ENCODE measurements around the gene FAM181A. TPM values are rescaled to one million over a fixed set of nuclear protein-coding genes. Genes with fewer than 3 reads are reported as not detected.

FAM181A gene
- total RNA-seq, 1 experiment from 2014 or later: not detected

- DNase-seq: no peak
- no CpG with 5 or more reads among the region's 10 CpGs for WGBS (ENCODE audit: extremely low coverage, insufficient read length, low lambda C conversion rate)
- Histone ChIP-seq H2AFZ (ENCODE audit: low read length) (no peak overlapping the region), H3K9ac (ENCODE audit: extremely low read depth, insufficient read length, low read length) (no peak overlapping the region), H3K23ac (ENCODE audit: insufficient read length, low read depth, low read length) (no peak overlapping the region), H3K27me3 (ENCODE audit: insufficient read depth, low read length) (no peaks in the 10 kb centered on the region), H3K18ac (ENCODE audit: insufficient read length, low read depth, low read length) (no peak overlapping the region), H2BK20ac (ENCODE audit: low read depth, low read length, poor library complexity, severe bottlenecking) (no peak overlapping the region), H3K4me2 (ENCODE audit: insufficient read depth, insufficient read length, low read length) (no peak overlapping the region), H3T11ph (ENCODE audit: low read length) (no peak overlapping the region), H4K5ac (ENCODE audit: insufficient read length, low read depth, low read length) (no peak overlapping the region), H2BK5ac (ENCODE audit: insufficient read length, low read length) (no peak overlapping the region), H3K56ac (ENCODE audit: insufficient read length, low read depth, low read length) (no peak overlapping the region), H3K4me1 (ENCODE audit: insufficient read depth, low read length) (no peaks in the 10 kb centered on the region), H3K14ac (ENCODE audit: insufficient read depth, low read length) (no peak overlapping the region), H3K4ac (ENCODE audit: low read depth, low read length) (no peak overlapping the region), H4K8ac (replicated peaks; ENCODE audit: insufficient read length, low read depth, low read length) (no peak overlapping the region), H3K23me2 (ENCODE audit: insufficient read length, low read depth, low read length, poor library complexity, severe bottlenecking) (no peaks in the 10 kb centered on the region), H2AK5ac (ENCODE audit: insufficient read length, low read length) (no peak overlapping the region), H3K79me1 (ENCODE audit: insufficient read depth, low read depth, low read length, poor library complexity, severe bottlenecking) (no peaks in the 10 kb centered on the region), H2BK15ac (ENCODE audit: low read depth, low read length) (no peak overlapping the region), H3K9me3 (ENCODE audit: control insufficient read depth, low read depth, low read length) (no peaks in the 10 kb centered on the region), H3K27ac (ENCODE audit: insufficient read length, low read depth, low read length) (no peak overlapping the region), H4K91ac (ENCODE audit: insufficient read length, low read depth, low read length) (no peak overlapping the region), H3K79me2 (ENCODE audit: insufficient read depth, low read length) (no peaks in the 10 kb centered on the region), H2BK12ac (ENCODE audit: insufficient read length, low read depth, low read length) (no peak overlapping the region), H4K20me1 (ENCODE audit: control insufficient read depth, insufficient read depth, insufficient read length) (peaks cover 2% of the 10 kb centered on the region), H2BK120ac (ENCODE audit: low read depth, low read length, poor library complexity, severe bottlenecking) (no peak overlapping the region)
- Mint-ChIP-seq H3K27me3 (ENCODE audit: low read depth) (no peaks in the 10 kb centered on the region; the same call in 1 of the 2 replicates), H3K4me1 (peaks cover 6 to 10% of the 10 kb centered on the region in 2 experiments), H3K4me3 (no peak overlapping the region), H3K36me3 (ENCODE audit: insufficient read depth in 1 of 3, low read depth in 3 of 3) (no peaks in the 10 kb centered on the region), H3K9me3 (no peaks in the 10 kb centered on the region), H3K27ac (no peak overlapping the region)
- no peak for TF ChIP-seq CTCF (conservative IDR thresholded peaks at IDR 0.05)
These were observed 37.1 kb downstream of the FAM181A start for GRCh38 chr14:93964281-93964680.

All from H9 (cell line).